SK-N-MC (cell line): ENCODE measurements around the gene GAS2.

Experiments
- DNase-seq: peaks from one replicate; pipeline ENCODE4 v3.0.0-alpha.2; 2011; ENCODE audit warnings: low read depth, low spot score
- H3K27ac ChIP-seq: fragments of 200-600 bp; sonication (generic); 2 replicates; pipeline ENCODE4 v1.5.1; 2016; ENCODE audit warnings: mixed run types
- H3K36me3 ChIP-seq: fragments of 200-600 bp; sonication (generic); 2 replicates; pipeline ENCODE4 v1.6.1; 2017; ENCODE audit warnings: antibody characterized with exemption, low read length, mixed read lengths; ENCODE audit not compliant: insufficient read depth
- H3K4me3 ChIP-seq: fragments of 200-600 bp; sonication (generic); 2 replicates; pipeline ENCODE4 v1.5.1; 2016
- H3K9ac ChIP-seq: fragments of 200-600 bp; sonication (generic); 2 replicates; pipeline ENCODE4 v1.8.0; 2017; ENCODE audit warnings: mixed run types, mixed read lengths; ENCODE audit not compliant: insufficient read length
- H3K9me3 ChIP-seq: fragments of 200-600 bp; sonication (generic); 2 replicates; pipeline ENCODE4 v1.6.1; 2017; ENCODE audit warnings: low read depth, mild to moderate bottlenecking, antibody characterized with exemption, low read length, moderate library complexity, mixed read lengths
- EZH2 ChIP-seq: fragments of 200-600 bp; sonication (generic); IDR thresholded peaks from one replicate; pipeline ENCODE4 v1.6.1; 2017; ENCODE audit warnings: antibody characterized with exemption
- FOXP2 ChIP-seq: optimal IDR thresholded peaks from 2 replicates; pipeline ENCODE3; 2011; ENCODE audit warnings: mild to moderate bottlenecking, moderate library complexity; ENCODE audit not compliant: insufficient read depth; ENCODE audit errors: extremely low read length, control extremely low read depth
- POLR2AphosphoS5 ChIP-seq: IDR thresholded peaks from 2 replicates; pipeline ENCODE4 v1.6.1; 2012; ENCODE audit warnings: mild to moderate bottlenecking, low read depth, low read length, borderline replicate concordance

GAS2 gene

DNA sequence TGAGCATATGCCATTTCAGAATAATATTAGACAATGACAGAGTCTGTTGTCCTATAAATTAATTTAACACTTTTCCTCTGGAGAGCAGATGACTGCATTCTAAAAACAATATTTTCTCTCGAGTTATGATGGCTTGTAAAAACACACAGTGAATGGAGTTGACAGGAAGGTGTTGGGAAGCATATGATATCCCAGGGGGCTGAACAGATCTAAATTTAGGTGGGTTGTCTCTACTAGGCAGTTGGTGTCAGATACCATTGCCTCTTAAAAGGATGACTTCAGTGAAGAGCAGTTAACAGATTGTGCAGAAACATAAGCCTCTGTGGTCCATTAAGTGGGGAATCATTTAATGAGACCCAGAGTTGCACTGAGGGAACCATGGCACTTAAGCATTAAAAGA is 132.5 kb downstream of the GAS2 start:
- no peak for DNase-seq
- Histone ChIP-seq H3K9me3 (no peaks in the 10 kb centered on the region), H3K9ac (no peak overlapping the region), H3K4me3 (no peak overlapping the region), H3K36me3 (no peaks in the 10 kb centered on the region), H3K27ac (no peak overlapping the region)
- no peak for TF ChIP-seq FOXP2
- TF ChIP-seq POLR2AphosphoS5: no peak
- no peak for TF ChIP-seq EZH2

DNA sequence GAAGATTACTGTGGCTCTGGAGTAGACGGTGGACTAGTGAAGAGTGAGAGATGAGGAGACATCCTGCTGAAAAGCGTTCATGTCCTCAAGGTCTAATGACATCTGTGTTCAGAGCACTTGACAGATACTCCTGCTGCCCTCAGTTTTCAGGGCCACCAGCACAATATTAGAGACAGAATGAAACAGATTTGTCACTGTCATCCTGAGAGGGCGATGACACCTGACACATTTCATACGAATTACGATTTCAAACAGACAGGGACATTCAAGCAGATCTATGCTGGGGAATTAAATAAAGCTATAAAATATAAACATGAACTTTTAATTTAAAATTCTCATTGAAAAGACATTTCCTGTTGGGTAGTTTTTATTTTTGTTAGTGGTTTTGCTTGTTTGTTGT is 134.1 kb downstream of the GAS2 start:
- Histone ChIP-seq H3K27ac (no peak overlapping the region), H3K9ac (no peak overlapping the region), H3K9me3 (no peaks in the 10 kb centered on the region), H3K4me3 (no peak overlapping the region), H3K36me3 (no peaks in the 10 kb centered on the region)
- no peak for DNase-seq
- TF ChIP-seq EZH2 (no peak), FOXP2 (no peak), POLR2AphosphoS5 (no peak)

DNA sequence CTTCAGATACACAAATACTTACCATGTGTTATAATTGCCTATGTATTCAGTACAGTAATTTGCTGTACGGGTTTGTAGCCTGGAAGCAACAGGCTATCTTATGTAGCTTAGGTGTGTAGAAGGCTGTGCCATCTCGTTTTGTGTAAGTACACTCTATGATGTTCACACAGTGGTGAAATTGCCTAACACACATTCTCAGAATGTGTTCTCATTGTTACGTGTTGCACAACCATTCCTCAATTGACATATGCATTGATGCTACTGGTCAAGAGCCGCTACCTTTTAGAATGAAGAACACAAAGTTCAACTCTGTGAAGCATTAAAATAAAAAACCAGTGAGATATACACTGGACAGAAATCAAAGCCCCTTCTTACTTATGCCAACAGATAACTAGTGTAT is 136.4 kb downstream of the GAS2 start:
- Histone ChIP-seq H3K36me3 (no peaks in the 10 kb centered on the region), H3K9me3 (no peaks in the 10 kb centered on the region), H3K27ac (no peak overlapping the region), H3K4me3 (no peak overlapping the region), H3K9ac (no peak overlapping the region)
- TF ChIP-seq FOXP2 (no peak), EZH2 (no peak), POLR2AphosphoS5 (no peak)
- DNase-seq: no peak

DNA sequence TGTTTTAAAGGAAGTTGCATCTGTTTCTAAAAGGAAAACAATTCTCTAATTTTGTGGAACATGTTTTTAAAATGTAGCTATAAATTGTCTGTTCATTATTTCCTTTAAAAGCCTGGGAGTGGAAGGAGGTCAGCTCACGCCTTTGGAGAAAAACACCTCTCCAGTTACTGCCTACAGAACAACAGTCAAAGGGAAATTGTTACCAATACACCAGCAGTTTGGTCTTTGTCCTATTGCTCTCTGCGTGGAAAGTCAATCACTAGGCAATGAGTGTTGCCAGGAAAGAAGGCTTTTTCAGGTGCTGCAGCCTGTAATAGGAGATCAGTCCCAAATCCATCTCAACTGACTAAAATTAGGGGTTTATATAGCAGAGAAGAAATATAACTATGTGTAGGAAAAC is 141.0 kb downstream of the GAS2 start:
- H3K9me3 ChIP-seq: no peaks in the 10 kb centered on the region
- TF ChIP-seq POLR2AphosphoS5 (no peak), EZH2 (no peak), FOXP2 (no peak)
- H3K36me3 ChIP-seq: no peaks in the 10 kb centered on the region
- no peak overlapping the region for H3K9ac ChIP-seq
- DNase-seq: no peak
- H3K4me3 ChIP-seq: no peak overlapping the region
- no peak overlapping the region for H3K27ac ChIP-seq

DNA sequence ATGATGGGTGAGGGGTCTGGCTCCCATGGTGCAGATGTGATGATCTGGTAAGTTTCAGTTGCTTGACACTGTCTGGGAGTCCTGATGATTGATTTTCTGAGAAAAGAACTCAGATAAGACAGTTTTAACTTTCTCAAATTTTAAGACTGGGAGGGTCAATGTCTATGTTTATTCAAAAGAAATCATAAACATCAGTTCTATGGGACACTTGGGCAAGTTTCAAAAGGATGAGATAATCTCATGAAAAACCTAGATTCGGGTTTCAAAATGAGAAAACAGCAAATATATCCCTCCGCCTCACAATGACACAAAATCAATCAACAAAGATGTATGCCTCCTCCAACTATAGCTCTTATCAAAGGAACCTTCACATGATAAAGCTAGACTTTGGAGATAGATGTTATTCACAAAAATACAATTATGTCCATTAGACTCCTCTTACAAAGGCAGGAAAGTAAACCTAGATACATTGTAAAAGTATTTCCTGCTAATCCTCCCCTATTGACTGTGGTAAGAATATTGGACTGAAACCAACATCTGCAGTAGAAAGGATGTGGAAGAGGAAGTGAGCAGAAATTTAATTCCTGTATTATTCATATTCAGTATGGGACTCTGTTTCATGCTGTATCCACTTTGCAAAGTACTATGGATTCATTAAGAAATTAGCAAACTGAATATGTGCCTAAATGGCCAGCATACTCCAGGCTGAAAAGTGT is 141.6 kb downstream of the GAS2 start:
- no peak overlapping the region for H3K27ac ChIP-seq
- DNase-seq: no peak
- H3K36me3 ChIP-seq: no peaks in the 10 kb centered on the region
- no peak for TF ChIP-seq POLR2AphosphoS5
- no peak overlapping the region for H3K4me3 ChIP-seq
- H3K9me3 ChIP-seq: no peaks in the 10 kb centered on the region
- no peak overlapping the region for H3K9ac ChIP-seq

DNA sequence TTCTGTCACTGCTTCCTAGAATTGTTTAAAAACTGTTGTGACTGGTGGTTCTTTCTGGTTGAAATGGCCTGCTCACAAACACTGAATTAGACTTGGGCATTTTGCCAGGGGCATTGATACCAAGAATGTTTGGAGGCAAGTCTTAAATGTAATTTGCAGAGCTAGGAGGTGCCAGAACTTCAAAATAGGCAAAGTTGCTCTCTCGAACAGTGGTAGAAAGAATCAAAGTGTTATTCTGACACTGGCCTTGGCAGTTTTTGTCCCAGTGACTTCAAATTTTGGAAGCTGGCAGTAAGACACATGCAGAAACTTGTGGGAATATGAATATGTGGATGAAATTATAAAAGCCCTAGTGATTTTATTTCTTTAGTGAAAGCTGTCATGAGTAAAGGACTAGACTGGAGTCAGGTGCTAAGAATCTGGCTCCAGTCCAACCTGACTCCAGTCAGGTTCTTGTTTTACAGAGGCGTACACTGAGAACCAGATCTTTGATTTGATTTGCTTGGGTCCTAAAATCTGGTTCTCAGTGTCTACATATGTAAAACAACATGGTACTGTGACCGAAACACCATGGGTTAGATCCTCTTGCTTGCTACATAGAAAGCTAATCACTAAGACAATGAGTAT is 142.3 kb downstream of the GAS2 start:
- Histone ChIP-seq H3K9me3 (no peaks in the 10 kb centered on the region), H3K9ac (no peak overlapping the region), H3K36me3 (no peaks in the 10 kb centered on the region), H3K27ac (no peak overlapping the region), H3K4me3 (no peak overlapping the region)
- TF ChIP-seq POLR2AphosphoS5 (no peak), FOXP2 (no peak), EZH2 (no peak)
- DNase-seq: no peak

DNA sequence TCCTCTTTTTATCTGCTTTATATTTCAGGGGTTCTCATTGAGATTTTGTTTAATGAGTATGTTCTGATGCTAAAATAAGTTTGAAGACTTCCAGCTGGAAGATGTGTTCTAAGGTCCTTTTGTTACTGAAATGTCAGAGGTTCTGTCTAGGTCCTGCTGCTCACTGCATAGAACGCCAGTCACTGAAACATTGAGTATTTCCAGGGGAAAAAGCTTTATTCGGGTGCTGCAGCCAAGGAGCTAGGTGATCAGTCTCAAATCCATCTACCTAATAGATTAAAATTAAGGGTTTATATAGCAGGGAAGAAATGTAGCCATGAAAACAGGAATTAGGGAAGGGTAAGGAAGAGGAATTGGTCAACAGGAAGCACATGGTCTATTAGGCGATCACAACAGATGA is 143.5 kb downstream of the GAS2 start:
- H3K4me3 ChIP-seq: no peak overlapping the region
- no peak for DNase-seq
- no peaks in the 10 kb centered on the region for H3K36me3 ChIP-seq
- H3K9ac ChIP-seq: no peak overlapping the region
- H3K27ac ChIP-seq: no peak overlapping the region
- no peak for TF ChIP-seq POLR2AphosphoS5
- no peak for TF ChIP-seq FOXP2
- TF ChIP-seq EZH2: no peak
- no peaks in the 10 kb centered on the region for H3K9me3 ChIP-seq

DNA sequence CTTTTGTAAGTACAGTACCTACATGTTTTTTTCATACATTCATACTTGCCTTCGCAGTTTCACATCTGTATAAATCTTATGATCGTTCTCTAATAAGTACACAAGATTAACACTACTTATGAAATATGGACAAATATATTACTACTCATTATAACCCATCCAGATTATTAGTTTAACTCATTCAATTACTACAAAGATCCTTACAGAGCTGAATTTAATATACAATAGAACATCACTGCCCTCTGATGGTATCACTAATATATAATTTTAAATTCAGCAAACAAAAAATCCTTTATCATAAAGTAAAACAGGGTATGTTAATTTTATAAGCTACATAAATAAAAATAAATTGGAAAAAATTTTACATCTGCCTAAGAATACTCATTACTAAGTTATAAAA is 155.8 kb downstream of the GAS2 start:
- Histone ChIP-seq H3K9me3 (no peaks in the 10 kb centered on the region), H3K4me3 (no peak overlapping the region)
- no peak for DNase-seq

More for the DNA sequence above, 155.8 kb downstream of the GAS2 start:
- no peak for TF ChIP-seq FOXP2
- no peak for TF ChIP-seq EZH2
- no peak for TF ChIP-seq POLR2AphosphoS5
- Histone ChIP-seq H3K36me3 (peaks cover 30% of the 10 kb centered on the region), H3K9ac (no peak overlapping the region), H3K27ac (no peak overlapping the region)
